ENCODE measurements around the gene LRRN2.
"Not testable (repeated sequence)": the region's sequence is repeated elsewhere in the genome, so short reads cannot be mapped to it uniquely, and the experiment has no call there.

The LRRN2 gene

GRCh38 chr1:204702552-204703267, 17.2 kb upstream of the LRRN2 start:
- Histone ChIP-seq H3K4me1 (ENCODE audit: control insufficient read depth, insufficient read depth, low read length) (peaks cover 19% of the 10 kb centered on the region), H3K9ac (ENCODE audit: low read depth, low read length) (no peak overlapping the region), H3K9me3 (ENCODE audit: control insufficient read depth, insufficient read depth, low read length) (no peaks in the 10 kb centered on the region), H3K4me3 (ENCODE audit: low read depth, low read length) (no peak overlapping the region), H3K27me3 (ENCODE audit: control insufficient read depth, insufficient read depth, low read length) (peaks cover 58% of the 10 kb centered on the region), H3K36me3 (ENCODE audit: control insufficient read depth, insufficient read depth, low read length) (no peaks in the 10 kb centered on the region)

GRCh38 chr1:204701229-204701628, 15.7 kb upstream of the LRRN2 start:
- Histone ChIP-seq H3K36me3 (ENCODE audit: control insufficient read depth, insufficient read depth, low read length) (no peaks in the 10 kb centered on the region), H3K9ac (ENCODE audit: low read depth, low read length) (no peak overlapping the region), H3K4me1 (ENCODE audit: control insufficient read depth, insufficient read depth, low read length) (peaks cover 5% of the 10 kb centered on the region), H3K4me3 (ENCODE audit: low read depth, low read length) (no peak overlapping the region), H3K27me3 (ENCODE audit: control insufficient read depth, insufficient read depth, low read length) (peaks cover 47% of the 10 kb centered on the region), H3K9me3 (ENCODE audit: control insufficient read depth, insufficient read depth, low read length) (no peaks in the 10 kb centered on the region)

- Histone ChIP-seq H3K36me3 (ENCODE audit: control insufficient read depth, insufficient read depth, low read length) (no peaks in the 10 kb centered on the region), H3K9me3 (ENCODE audit: control insufficient read depth, insufficient read depth, low read length) (no peaks in the 10 kb centered on the region), H3K9ac (ENCODE audit: low read depth, low read length) (no peak overlapping the region), H3K4me1 (ENCODE audit: control insufficient read depth, insufficient read depth, low read length) (peaks cover 3% of the 10 kb centered on the region), H3K4me3 (ENCODE audit: low read depth, low read length) (no peak overlapping the region), H3K27me3 (ENCODE audit: control insufficient read depth, insufficient read depth, low read length) (peaks cover 23% of the 10 kb centered on the region)
Measured at GRCh38 chr1:204697893-204698292, 12.4 kb upstream of the LRRN2 start.

- no peak overlapping the region for H3K9ac ChIP-seq (ENCODE audit: low read depth, low read length)
- H3K27me3 ChIP-seq (ENCODE audit: control insufficient read depth, insufficient read depth, low read length): peaks cover 15% of the 10 kb centered on the region
- peaks cover 10% of the 10 kb centered on the region for H3K4me1 ChIP-seq (ENCODE audit: control insufficient read depth, insufficient read depth, low read length)
- H3K4me3 ChIP-seq (ENCODE audit: low read depth, low read length): no peak overlapping the region
- H3K36me3 ChIP-seq (ENCODE audit: control insufficient read depth, insufficient read depth, low read length): no peaks in the 10 kb centered on the region
- H3K9me3 ChIP-seq (ENCODE audit: control insufficient read depth, insufficient read depth, low read length): no peaks in the 10 kb centered on the region
Measured at GRCh38 chr1:204696606-204697005, 11.1 kb upstream of the LRRN2 start.

GRCh38 chr1:204695692-204696091, 10.2 kb upstream of the LRRN2 start:
- Histone ChIP-seq H3K9me3 (ENCODE audit: control insufficient read depth, insufficient read depth, low read length) (no peaks in the 10 kb centered on the region), H3K4me1 (ENCODE audit: control insufficient read depth, insufficient read depth, low read length) (peaks cover 10% of the 10 kb centered on the region), H3K4me3 (ENCODE audit: low read depth, low read length) (no peak overlapping the region), H3K36me3 (ENCODE audit: control insufficient read depth, insufficient read depth, low read length) (no peaks in the 10 kb centered on the region), H3K9ac (ENCODE audit: low read depth, low read length) (no peak overlapping the region), H3K27me3 (ENCODE audit: control insufficient read depth, insufficient read depth, low read length) (peaks cover 11% of the 10 kb centered on the region)

- H3K4me3 ChIP-seq (ENCODE audit: low read depth, low read length): no peak overlapping the region
- peaks cover 18% of the 10 kb centered on the region for H3K27me3 ChIP-seq (ENCODE audit: control insufficient read depth, insufficient read depth, low read length)
- H3K4me1 ChIP-seq (ENCODE audit: control insufficient read depth, insufficient read depth, low read length): peaks cover 10% of the 10 kb centered on the region
- no peaks in the 10 kb centered on the region for H3K36me3 ChIP-seq (ENCODE audit: control insufficient read depth, insufficient read depth, low read length)
- H3K9me3 ChIP-seq (ENCODE audit: control insufficient read depth, insufficient read depth, low read length): no peaks in the 10 kb centered on the region
- no peak overlapping the region for H3K9ac ChIP-seq (ENCODE audit: low read depth, low read length)
Measured at GRCh38 chr1:204694145-204694544, 8.6 kb upstream of the LRRN2 start.

- H3K9ac ChIP-seq (ENCODE audit: low read depth, low read length): no peak overlapping the region
- H3K9me3 ChIP-seq (ENCODE audit: control insufficient read depth, insufficient read depth, low read length): no peaks in the 10 kb centered on the region
- H3K4me3 ChIP-seq (ENCODE audit: low read depth, low read length): no peak overlapping the region
- H3K4me1 ChIP-seq (ENCODE audit: control insufficient read depth, insufficient read depth, low read length): peaks cover 10% of the 10 kb centered on the region
- peaks cover 31% of the 10 kb centered on the region for H3K27me3 ChIP-seq (ENCODE audit: control insufficient read depth, insufficient read depth, low read length)
- H3K36me3 ChIP-seq (ENCODE audit: control insufficient read depth, insufficient read depth, low read length): no peaks in the 10 kb centered on the region
Measured at GRCh38 chr1:204692841-204693356, 7.4 kb upstream of the LRRN2 start.

GRCh38 chr1:204692325-204692840, 6.8 kb upstream of the LRRN2 start:
- peaks cover 36% of the 10 kb centered on the region for H3K27me3 ChIP-seq (ENCODE audit: control insufficient read depth, insufficient read depth, low read length)
- H3K9ac ChIP-seq (ENCODE audit: low read depth, low read length): no peak overlapping the region
- H3K4me3 ChIP-seq (ENCODE audit: low read depth, low read length): peak overlapping the region; percentile 15
- peaks cover 10% of the 10 kb centered on the region for H3K4me1 ChIP-seq (ENCODE audit: control insufficient read depth, insufficient read depth, low read length)
- no peaks in the 10 kb centered on the region for H3K36me3 ChIP-seq (ENCODE audit: control insufficient read depth, insufficient read depth, low read length)
- H3K9me3 ChIP-seq (ENCODE audit: control insufficient read depth, insufficient read depth, low read length): no peaks in the 10 kb centered on the region

- not testable (repeated sequence) for H3K36me3 ChIP-seq (ENCODE audit: control insufficient read depth, insufficient read depth, low read length); H3K4me3 ChIP-seq (ENCODE audit: low read depth, low read length); H3K9ac ChIP-seq (ENCODE audit: low read depth, low read length); H3K9me3 ChIP-seq (ENCODE audit: control insufficient read depth, insufficient read depth, low read length); H3K4me1 ChIP-seq (ENCODE audit: control insufficient read depth, insufficient read depth, low read length)
- peaks cover 43% of the 10 kb centered on the region for H3K27me3 ChIP-seq (ENCODE audit: control insufficient read depth, insufficient read depth, low read length)
Measured at GRCh38 chr1:204691328-204691730, 5.8 kb upstream of the LRRN2 start.

- Histone ChIP-seq H3K9me3 (ENCODE audit: control insufficient read depth, insufficient read depth, low read length) (no peaks in the 10 kb centered on the region), H3K4me3 (ENCODE audit: low read depth, low read length) (no peak overlapping the region), H3K36me3 (ENCODE audit: control insufficient read depth, insufficient read depth, low read length) (no peaks in the 10 kb centered on the region), H3K4me1 (ENCODE audit: control insufficient read depth, insufficient read depth, low read length) (peaks cover 15% of the 10 kb centered on the region), H3K9ac (ENCODE audit: low read depth, low read length) (no peak overlapping the region), H3K27me3 (ENCODE audit: control insufficient read depth, insufficient read depth, low read length) (peaks cover 60% of the 10 kb centered on the region)
Measured at GRCh38 chr1:204688776-204689175, 3.2 kb upstream of the LRRN2 start.

- H3K4me1 ChIP-seq (ENCODE audit: control insufficient read depth, insufficient read depth, low read length): peaks cover 15% of the 10 kb centered on the region
- H3K9me3 ChIP-seq (ENCODE audit: control insufficient read depth, insufficient read depth, low read length): no peaks in the 10 kb centered on the region
- peaks cover 68% of the 10 kb centered on the region for H3K27me3 ChIP-seq (ENCODE audit: control insufficient read depth, insufficient read depth, low read length)
Measured at GRCh38 chr1:204688007-204688406, 2.5 kb upstream of the LRRN2 start.

GRCh38 chr1:204684571-204685235, 835 bp downstream of the LRRN2 start:
- H3K9ac ChIP-seq (ENCODE audit: low read depth, low read length): no peak overlapping the region

More at GRCh38 chr1:204688007-204688406, 2.5 kb upstream of the LRRN2 start:
- Histone ChIP-seq H3K4me3 (ENCODE audit: low read depth, low read length) (no peak overlapping the region), H3K9ac (ENCODE audit: low read depth, low read length) (no peak overlapping the region), H3K36me3 (ENCODE audit: control insufficient read depth, insufficient read depth, low read length) (no peaks in the 10 kb centered on the region)

More at GRCh38 chr1:204684571-204685235, 835 bp downstream of the LRRN2 start:
- no peaks in the 10 kb centered on the region for H3K9me3 ChIP-seq (ENCODE audit: control insufficient read depth, insufficient read depth, low read length)
- peaks cover 83% of the 10 kb centered on the region for H3K27me3 ChIP-seq (ENCODE audit: control insufficient read depth, insufficient read depth, low read length)
- peak overlapping the region; percentile 81 for H3K4me3 ChIP-seq (ENCODE audit: low read depth, low read length)
- no peaks in the 10 kb centered on the region for H3K36me3 ChIP-seq (ENCODE audit: control insufficient read depth, insufficient read depth, low read length)
- peaks cover 12% of the 10 kb centered on the region for H3K4me1 ChIP-seq (ENCODE audit: control insufficient read depth, insufficient read depth, low read length)

Data from iPS-15b (cell line).